ENCODE results near the gene PDE5A.

DNA sequence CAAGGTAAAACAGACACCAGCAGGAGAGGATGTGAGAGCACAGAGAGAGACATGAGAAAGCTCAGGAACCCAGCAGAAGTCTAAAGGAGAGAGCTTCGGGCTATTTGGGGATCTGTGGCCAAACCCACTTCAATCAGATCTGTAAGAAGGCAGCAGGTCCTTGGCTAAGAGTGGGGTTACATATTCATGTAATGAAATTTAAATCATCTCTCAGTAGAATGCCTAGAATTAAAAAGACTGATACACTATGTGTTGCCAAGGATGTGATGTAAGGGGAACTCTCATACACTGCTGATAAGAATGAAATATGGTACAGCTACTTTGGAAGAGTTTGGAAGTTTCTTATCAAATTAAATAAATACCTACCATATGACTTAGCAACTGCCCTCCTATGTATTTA lies 35.8 kb downstream of the PDE5A start:
- TF ChIP-seq, protein P1, sequence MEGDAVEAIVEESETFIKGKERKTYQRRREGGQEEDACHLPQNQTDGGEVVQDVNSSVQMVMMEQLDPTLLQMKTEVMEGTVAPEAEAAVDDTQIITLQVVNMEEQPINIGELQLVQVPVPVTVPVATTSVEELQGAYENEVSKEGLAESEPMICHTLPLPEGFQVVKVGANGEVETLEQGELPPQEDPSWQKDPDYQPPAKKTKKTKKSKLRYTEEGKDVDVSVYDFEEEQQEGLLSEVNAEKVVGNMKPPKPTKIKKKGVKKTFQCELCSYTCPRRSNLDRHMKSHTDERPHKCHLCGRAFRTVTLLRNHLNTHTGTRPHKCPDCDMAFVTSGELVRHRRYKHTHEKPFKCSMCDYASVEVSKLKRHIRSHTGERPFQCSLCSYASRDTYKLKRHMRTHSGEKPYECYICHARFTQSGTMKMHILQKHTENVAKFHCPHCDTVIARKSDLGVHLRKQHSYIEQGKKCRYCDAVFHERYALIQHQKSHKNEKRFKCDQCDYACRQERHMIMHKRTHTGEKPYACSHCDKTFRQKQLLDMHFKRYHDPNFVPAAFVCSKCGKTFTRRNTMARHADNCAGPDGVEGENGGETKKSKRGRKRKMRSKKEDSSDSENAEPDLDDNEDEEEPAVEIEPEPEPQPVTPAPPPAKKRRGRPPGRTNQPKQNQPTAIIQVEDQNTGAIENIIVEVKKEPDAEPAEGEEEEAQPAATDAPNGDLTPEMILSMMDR (IDR thresholded peaks at IDR 0.05; ENCODE audit: low read depth, low read length, poor library complexity, severe bottlenecking): no peak
- TF ChIP-seq EZH2phosphoT487 (IDR thresholded peaks at IDR 0.05; ENCODE audit: borderline replicate concordance, low read length): no peak
